GM23248 (cell line): ENCODE measurements around the gene TMEM129.

Experiments used
- EZH2 ChIP-seq: fragments of 200-600 bp; sonication (generic); IDR thresholded peaks from 2 replicates; pipeline ENCODE4 v1.6.1; 2018; ENCODE audit warnings: antibody characterized with exemption, mild to moderate bottlenecking; ENCODE audit not compliant: insufficient read depth, poor library complexity, severe bottlenecking
- EZH2phosphoT487 ChIP-seq: fragments of 200-600 bp; sonication (generic); IDR thresholded peaks from 2 replicates; pipeline ENCODE4 v1.6.1; 2018; ENCODE audit warnings: antibody characterized with exemption, moderate library complexity, mild to moderate bottlenecking, low read depth; ENCODE audit not compliant: insufficient read depth

DNA sequence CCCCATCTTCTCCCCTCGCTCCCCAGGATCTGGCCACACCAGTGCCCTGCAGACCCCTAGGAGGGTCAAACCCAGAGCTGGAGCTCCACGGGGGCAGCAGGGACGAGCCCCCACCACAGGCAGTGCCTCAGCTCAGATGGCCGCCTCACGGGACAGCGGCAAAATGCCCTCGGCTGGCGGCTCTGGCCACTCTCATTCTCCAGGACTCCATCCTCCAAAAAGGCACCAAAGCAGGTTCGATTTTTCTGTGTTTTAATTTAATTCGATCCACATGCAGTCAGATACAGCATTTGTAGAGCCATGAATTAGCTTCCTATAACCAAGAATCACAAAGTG lies 45.4 kb downstream of the TMEM129 start:
- TF ChIP-seq EZH2 (no peak), EZH2phosphoT487 (no peak)
